Anterior cingulate cortex (tissue), 58 donors: ENCODE data around the gene FZD8.
"Not testable (repeated sequence)": the region's sequence is repeated elsewhere in the genome, so short reads cannot be mapped to it uniquely, and the experiment has no call there.

Experiments
- DNase-seq, 58 donors: peaks; one replicate each; lab custom pipeline; 2025; lab: John Stamatoyannopoulos, UW

The FZD8 gene, protein sequence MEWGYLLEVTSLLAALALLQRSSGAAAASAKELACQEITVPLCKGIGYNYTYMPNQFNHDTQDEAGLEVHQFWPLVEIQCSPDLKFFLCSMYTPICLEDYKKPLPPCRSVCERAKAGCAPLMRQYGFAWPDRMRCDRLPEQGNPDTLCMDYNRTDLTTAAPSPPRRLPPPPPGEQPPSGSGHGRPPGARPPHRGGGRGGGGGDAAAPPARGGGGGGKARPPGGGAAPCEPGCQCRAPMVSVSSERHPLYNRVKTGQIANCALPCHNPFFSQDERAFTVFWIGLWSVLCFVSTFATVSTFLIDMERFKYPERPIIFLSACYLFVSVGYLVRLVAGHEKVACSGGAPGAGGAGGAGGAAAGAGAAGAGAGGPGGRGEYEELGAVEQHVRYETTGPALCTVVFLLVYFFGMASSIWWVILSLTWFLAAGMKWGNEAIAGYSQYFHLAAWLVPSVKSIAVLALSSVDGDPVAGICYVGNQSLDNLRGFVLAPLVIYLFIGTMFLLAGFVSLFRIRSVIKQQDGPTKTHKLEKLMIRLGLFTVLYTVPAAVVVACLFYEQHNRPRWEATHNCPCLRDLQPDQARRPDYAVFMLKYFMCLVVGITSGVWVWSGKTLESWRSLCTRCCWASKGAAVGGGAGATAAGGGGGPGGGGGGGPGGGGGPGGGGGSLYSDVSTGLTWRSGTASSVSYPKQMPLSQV

DNA sequence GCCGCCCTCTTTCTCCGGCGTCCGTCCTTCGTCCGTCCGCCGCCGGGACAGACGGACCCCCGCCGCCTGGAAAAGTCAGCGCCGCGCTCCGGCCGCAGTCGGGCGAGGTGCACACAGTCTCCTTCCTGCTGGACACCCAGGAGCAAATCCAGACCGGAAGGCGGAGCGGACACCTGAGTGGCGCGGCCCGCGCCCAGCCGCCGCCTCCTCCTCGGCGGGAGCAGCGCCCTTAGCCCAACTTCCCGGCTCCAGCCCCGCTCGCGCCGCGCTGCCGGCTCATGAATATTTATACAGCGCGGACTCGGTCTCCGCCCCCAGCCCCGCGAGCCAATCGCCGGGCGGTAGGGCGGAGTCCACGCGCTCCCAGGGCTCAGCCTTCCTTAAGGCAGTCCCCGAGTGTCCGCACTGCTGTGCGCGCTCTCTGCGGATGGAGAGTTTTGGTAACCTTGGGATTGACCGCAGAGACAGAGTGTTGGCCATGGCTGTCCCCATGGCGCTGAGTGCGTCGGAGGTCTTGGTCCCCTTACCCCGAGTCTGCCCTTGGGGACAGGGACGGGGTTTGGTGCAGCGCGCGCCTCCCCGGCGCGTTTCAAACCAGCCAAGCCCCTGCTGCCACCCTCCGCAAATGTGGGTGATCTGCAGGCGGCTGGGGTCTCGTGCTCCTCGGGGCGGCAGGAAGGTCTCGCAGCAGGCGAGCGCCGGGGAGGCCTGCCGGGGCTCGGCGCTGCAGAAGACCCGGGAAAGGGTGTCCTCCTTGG is at the start of gene FZD8:
FZD8 (minus strand) TSS at position 262 of the 758 bp plus-strand sequence. CDS start 867 bp downstream, outside the sequence.
- DNase-seq = peak; percentile 36 to 92 (median 85)

GRCh38 chr10:35691522-35692236 is 49.6 kb upstream of the FZD8 start:
- DNase-seq = no peak

DNA sequence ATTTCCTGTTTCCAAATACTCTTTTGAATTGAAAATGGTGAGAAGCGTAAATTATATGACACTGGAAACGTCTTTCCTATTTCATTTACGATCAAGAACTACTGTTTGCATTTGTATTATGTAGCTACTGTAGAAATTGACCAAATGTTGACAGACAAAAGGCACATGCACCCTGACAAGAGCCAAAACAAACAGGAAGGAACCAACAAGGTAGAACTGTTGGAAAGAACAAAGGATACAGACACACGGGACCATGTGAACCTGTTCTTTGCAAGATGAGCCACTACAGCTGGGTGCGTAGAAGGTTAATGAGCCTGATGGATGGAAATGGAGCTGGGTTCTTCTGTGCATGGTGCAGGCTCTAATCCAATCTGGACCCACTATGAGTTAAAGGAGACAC is 48.4 kb upstream of the FZD8 start:
- DNase-seq = no peak

GRCh38 chr10:35685858-35686257 is 43.8 kb upstream of the FZD8 start:
- DNase-seq = not testable (repeated sequence)

- no peak for DNase-seq
Observed at GRCh38 chr10:35685402-35685801, 43.3 kb upstream of the FZD8 start.

- DNase-seq = no peak
Observed at GRCh38 chr10:35684586-35684985, 42.5 kb upstream of the FZD8 start.

GRCh38 chr10:35675846-35676245 is 33.8 kb upstream of the FZD8 start:
- no peak for DNase-seq

GRCh38 chr10:35674843-35675242 is 32.7 kb upstream of the FZD8 start:
- no peak for DNase-seq

- no peak for DNase-seq
Observed at GRCh38 chr10:35668865-35669650, 27.0 kb upstream of the FZD8 start.

DNA sequence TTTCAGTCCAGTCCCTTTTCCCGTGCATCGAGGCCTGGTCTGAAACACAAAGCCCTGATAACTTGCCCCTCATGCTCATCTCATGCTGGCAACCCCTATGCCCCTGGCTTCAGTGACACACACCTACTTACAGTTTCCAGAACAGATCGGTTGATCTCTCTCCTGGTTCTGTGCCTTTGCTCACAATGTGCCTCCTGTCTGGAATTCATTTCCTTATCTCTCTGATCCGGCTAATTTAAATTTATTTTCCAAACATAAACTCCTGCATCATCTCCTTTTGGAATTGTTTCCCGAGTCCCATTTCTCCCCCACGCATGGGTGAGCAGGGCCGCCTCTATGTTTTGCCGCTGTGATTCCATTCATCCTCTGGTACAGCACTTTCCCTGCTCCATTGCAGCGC is 25.9 kb upstream of the FZD8 start:
- no peak for DNase-seq

DNA sequence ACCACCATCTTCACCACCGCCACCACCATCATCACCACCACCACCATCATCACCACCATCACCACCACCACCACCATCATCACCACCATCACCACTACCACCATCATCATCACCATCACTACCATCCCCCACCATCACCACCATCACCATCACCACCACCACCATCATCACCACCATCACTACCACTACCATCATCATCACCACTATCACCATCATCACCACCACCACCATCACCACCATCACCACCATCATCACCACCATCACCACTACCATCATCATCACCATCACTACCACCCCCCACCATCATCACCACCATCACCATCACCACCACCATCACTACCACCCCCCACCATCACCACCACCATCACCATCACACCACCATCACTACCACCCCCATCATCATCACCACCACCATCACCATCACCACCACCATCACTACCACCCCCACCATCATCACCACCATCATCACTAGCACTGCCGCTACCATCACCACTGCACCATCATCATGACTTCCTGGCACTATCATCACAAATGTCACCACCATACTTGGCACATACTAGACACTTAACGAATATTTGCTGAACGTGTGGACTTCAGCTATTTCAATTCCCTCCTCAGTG is 25.3 kb upstream of the FZD8 start:
- no peak for DNase-seq

GRCh38 chr10:35661236-35661635 is 19.1 kb upstream of the FZD8 start:
- DNase-seq = no peak

DNA sequence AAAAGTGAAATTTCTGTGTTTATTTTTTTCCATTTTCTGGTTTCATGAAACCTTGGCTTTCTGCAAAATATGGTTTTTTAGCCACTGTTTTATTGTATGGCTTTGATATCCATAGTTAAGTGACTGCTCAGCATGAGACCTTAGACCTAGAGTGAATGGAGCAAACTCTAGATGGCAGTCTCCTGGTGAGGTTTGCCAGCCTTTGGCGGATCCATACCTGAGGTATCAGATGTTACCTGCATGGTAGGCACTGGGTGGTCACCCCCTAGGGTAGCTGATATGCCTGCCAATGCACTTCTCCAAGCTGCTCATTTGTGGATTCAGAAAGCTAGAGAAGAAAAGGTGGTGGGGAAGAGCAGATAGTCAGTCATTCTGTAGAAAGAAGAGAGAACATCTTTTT is 17.4 kb upstream of the FZD8 start:
- no peak for DNase-seq

DNA sequence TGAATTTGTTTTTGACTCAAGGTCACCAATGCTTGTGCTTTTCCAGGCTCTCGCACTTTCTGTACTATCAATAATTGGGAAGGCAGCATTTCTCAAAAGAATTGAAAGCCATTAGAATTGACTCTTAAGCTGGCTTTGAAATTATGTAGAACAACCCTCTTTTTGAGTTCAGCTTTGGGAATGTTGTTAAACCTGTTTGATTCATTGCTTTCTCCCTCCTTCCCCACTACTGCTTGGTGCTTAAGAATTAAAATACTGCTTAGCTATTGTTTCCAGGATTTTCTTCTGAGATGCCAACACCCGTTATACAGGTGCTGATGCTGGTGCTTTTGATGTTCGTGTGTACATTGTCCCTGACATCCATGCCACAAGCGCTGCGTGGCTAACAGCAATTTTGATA is 15.5 kb upstream of the FZD8 start:
- DNase-seq = no peak

- DNase-seq = no peak
Observed at GRCh38 chr10:35652824-35653223, 10.7 kb upstream of the FZD8 start.

DNA sequence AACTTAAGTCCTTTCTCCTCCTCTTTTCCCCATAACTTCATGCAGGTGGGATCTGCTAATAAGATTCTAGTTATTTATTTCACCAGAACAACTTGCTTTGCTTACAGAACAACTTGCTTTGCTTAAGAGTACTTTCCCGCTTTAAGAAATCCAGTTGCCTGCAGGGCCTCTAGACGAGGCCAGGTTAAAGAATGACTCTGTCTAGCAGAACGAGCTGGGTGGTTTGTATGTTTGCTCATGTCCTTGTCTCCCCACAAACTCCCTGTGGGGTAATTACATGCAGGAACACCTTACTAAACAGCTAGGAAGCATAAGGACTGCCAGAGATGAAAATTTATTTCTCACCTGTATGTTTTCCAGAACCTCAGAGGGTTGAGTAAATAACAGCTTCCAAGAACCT is 8.8 kb upstream of the FZD8 start:
- no peak for DNase-seq

DNA sequence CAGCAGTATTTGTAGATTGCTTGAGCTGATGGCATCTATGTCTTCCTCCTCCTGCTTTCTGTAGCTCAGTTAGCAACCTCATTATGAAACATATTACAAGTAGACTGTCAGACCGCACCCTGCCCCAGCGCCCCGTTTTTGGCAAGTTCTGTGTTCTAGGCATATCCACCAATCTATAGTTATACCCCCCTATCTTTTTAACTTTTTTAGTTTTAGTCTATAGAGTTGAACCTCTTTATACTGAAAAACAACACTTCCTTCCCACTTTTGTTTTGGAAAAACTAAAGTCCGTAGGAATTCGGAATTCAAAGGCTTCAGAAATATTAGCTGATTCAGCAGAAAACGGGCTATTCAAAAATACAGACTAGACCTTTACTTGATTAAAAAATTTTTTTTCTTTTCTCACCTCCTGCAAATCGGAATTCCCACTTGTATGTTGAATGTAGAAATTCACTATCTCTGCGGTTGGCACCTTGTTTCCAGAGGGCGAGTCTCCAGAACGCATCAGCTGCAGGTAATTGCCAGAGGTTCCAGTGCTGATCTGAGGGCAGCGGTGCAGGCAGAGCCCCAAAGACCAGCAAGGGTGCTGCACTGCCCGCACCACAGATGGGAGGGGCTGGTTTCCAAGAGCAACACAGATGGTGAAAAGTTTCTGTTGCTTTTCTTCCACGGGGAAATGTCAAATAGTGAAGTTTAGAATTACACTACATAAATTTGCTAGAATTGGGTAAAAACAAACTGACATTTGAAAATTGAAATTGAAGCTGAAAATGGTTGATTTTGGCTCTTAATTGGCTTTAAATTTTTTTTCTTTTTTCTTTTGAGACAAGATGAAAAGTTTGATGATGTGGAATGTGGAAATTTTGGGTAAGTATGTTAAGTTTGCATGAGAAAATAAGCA is 2.2 kb upstream of the FZD8 start:
- DNase-seq = peak in 4 of 58 donors; percentile 5 to 44 (median 22)
